Right atrium auricular region (tissue), 2 donors: ENCODE results near the gene SAFB2. TPM values are rescaled to one million over a fixed set of nuclear protein-coding genes. Genes with fewer than 3 reads are reported as not detected.

Experiments
- DNase-seq: peaks from one replicate; pipeline ENCODE4 v3.0.0-alpha.2; 2019; ENCODE audit warnings: low spot score
- H3K27ac ChIP-seq, 2 donors: fragments of 200-600 bp; sonication (generic); 1 replicate in 1 of 2; 2 replicates in 1 of 2; pipeline ENCODE4 v1.5.1; 2016 to 2019
- H3K27me3 ChIP-seq, 2 donors: fragments of 200-600 bp; sonication (generic); one replicate each; pipeline versions ENCODE4 v1.5.1 to v1.6.0; 2017 to 2019
- H3K36me3 ChIP-seq: fragments of 200-600 bp; sonication (generic); one replicate; pipeline ENCODE4 v1.5.1; 2016
- H3K4me1 ChIP-seq, 2 donors: fragments of 200-600 bp; sonication (generic); one replicate each; pipeline versions ENCODE4 v1.5.1 to v1.6.0; 2017 to 2019
- H3K4me3 ChIP-seq, 2 donors: fragments of 200-600 bp; sonication (generic); 1 replicate in 1 of 2; 2 replicates in 1 of 2; pipeline ENCODE4 v1.5.1; 2017 to 2019; ENCODE audit warnings: mild to moderate bottlenecking in 1 of 2, moderate library complexity in 1 of 2
- H3K9me3 ChIP-seq, 2 donors: fragments of 200-600 bp; sonication (generic); one replicate each; pipeline ENCODE4 v1.5.1; 2019
- total RNA-seq, 2 donors: library from RNA; depleted of rRNA; stranded (reverse); fragments of >200 nt; gene quantifications; one replicate each; pipeline ENCODE4 v1.1.0, GENCODE V29; 2016
- TF ChIP-seq, protein P1 (sequence below), 2 donors: fragments of 200-600 bp; sonication (generic); IDR thresholded peaks; one replicate each; pipeline ENCODE4 v1.5.1; 2019; ENCODE audit warnings: antibody characterized with exemption in 2 of 2

Gene SAFB2
- total RNA-seq, 2 donors from 2014 or later = 16.1 to 26.6 TPM

GRCh38 chr19:5605362-5605761 is 17.2 kb downstream of the SAFB2 start:
- Histone ChIP-seq H3K36me3 (peaks cover 92% of the 10 kb centered on the region), H3K27me3 (no peaks in the 10 kb centered on the region), H3K4me3 (no peak overlapping the region), H3K9me3 (no peaks in the 10 kb centered on the region), H3K4me1 (peaks cover 0 to 5% of the 10 kb centered on the region in 2 donors), H3K27ac (no peak overlapping the region)
- DNase-seq = no peak
- TF ChIP-seq, protein P1, sequence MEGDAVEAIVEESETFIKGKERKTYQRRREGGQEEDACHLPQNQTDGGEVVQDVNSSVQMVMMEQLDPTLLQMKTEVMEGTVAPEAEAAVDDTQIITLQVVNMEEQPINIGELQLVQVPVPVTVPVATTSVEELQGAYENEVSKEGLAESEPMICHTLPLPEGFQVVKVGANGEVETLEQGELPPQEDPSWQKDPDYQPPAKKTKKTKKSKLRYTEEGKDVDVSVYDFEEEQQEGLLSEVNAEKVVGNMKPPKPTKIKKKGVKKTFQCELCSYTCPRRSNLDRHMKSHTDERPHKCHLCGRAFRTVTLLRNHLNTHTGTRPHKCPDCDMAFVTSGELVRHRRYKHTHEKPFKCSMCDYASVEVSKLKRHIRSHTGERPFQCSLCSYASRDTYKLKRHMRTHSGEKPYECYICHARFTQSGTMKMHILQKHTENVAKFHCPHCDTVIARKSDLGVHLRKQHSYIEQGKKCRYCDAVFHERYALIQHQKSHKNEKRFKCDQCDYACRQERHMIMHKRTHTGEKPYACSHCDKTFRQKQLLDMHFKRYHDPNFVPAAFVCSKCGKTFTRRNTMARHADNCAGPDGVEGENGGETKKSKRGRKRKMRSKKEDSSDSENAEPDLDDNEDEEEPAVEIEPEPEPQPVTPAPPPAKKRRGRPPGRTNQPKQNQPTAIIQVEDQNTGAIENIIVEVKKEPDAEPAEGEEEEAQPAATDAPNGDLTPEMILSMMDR (IDR thresholded peaks at IDR 0.05) = no peak

GRCh38 chr19:5603626-5604025 is 18.9 kb downstream of the SAFB2 start:
- Histone ChIP-seq H3K9me3 (no peaks in the 10 kb centered on the region), H3K36me3 (peaks cover 92% of the 10 kb centered on the region), H3K4me1 (peaks cover 0 to 5% of the 10 kb centered on the region in 2 donors), H3K27ac (no peak overlapping the region), H3K4me3 (no peak overlapping the region), H3K27me3 (no peaks in the 10 kb centered on the region)
- DNase-seq = no peak
- TF ChIP-seq, protein P1 (IDR thresholded peaks at IDR 0.05) = no peak

- no peaks in the 10 kb centered on the region for H3K9me3 ChIP-seq
- H3K4me3 ChIP-seq = no peak overlapping the region
- DNase-seq = no peak
- peaks cover 93% of the 10 kb centered on the region for H3K36me3 ChIP-seq
- no peaks in the 10 kb centered on the region for H3K27me3 ChIP-seq
- TF ChIP-seq, protein P1 (IDR thresholded peaks at IDR 0.05) = no peak
- H3K27ac ChIP-seq = no peak overlapping the region
- H3K4me1 ChIP-seq = no peaks in the 10 kb centered on the region
Measured at GRCh38 chr19:5600797-5601196, 21.8 kb downstream of the SAFB2 start.

DNA sequence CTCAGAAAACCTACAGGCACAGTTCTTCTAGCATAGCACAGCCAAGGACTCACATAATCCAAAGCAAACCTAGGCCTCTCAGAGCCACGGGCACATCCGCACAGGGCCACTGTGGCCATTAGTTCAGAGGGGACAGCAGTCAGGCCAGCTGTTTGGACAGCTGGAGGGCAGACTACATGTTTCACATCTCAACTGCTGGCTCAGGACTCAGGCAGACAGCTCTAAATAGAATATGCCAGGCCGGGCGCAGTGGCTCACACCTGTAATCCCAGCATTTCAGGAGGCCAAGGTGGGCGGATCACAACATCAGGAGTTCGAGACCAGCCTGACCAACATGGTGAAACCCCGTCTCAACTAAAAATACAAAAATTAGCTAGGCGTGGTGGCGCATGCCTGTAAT is 26.8 kb downstream of the SAFB2 start:
- TF ChIP-seq, protein P1 (IDR thresholded peaks at IDR 0.05) = no peak
- Histone ChIP-seq H3K4me1 (no peaks in the 10 kb centered on the region), H3K9me3 (no peaks in the 10 kb centered on the region), H3K36me3 (peaks cover 99% of the 10 kb centered on the region), H3K27ac (no peak overlapping the region), H3K4me3 (no peak overlapping the region), H3K27me3 (no peaks in the 10 kb centered on the region)
- no peak for DNase-seq

GRCh38 chr19:5595129-5595528 is 27.4 kb downstream of the SAFB2 start:
- no peaks in the 10 kb centered on the region for H3K27me3 ChIP-seq
- DNase-seq = no peak
- H3K9me3 ChIP-seq = no peaks in the 10 kb centered on the region
- H3K36me3 ChIP-seq = peaks cover 99% of the 10 kb centered on the region
- peaks cover 0 to 1% of the 10 kb centered on the region in 2 donors for H3K4me1 ChIP-seq
- TF ChIP-seq, protein P1 (IDR thresholded peaks at IDR 0.05) = no peak
- no peak overlapping the region for H3K4me3 ChIP-seq
- no peak overlapping the region for H3K27ac ChIP-seq

DNA sequence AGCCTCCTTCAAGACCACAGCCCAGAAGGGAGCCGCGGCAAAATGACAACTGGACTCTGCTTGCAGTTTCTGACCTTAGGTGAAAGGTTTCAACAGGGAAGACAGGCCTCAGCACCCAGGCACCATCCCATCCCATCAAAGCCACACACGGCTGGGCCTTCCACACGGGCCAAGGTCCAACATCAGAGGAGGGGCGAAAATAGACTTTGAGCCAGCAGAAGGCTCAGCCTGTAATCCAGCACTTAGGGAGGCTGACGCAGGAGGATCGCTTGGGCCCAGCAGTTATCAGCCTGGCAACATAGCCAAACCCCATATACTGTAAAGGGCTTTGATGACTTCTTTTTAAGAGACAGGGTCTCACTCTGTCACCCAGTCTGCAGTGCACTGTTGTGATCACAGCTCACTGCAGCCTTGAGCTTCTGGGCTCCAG is 28.0 kb downstream of the SAFB2 start:
- Histone ChIP-seq H3K4me1 (peaks cover 0 to 7% of the 10 kb centered on the region in 2 donors), H3K4me3 (no peak overlapping the region), H3K9me3 (no peaks in the 10 kb centered on the region), H3K27ac (no peak overlapping the region), H3K36me3 (peaks cover 100% of the 10 kb centered on the region), H3K27me3 (no peaks in the 10 kb centered on the region)
- TF ChIP-seq, protein P1 (IDR thresholded peaks at IDR 0.05) = no peak
- no peak for DNase-seq
